Mesenchymal stem cell (in vitro differentiated cells and primary cell): ENCODE results near the gene FNDC11.

Experiments
- DNase-seq: peaks from one replicate; pipeline ENCODE4 v3.0.0-alpha.2; 2013
- H2AFZ ChIP-seq: one replicate; pipeline ENCODE4 v1.6.1; 2013; ENCODE audit warnings: low read depth, mild to moderate bottlenecking, control low read depth, inconsistent platforms, low read length, moderate library complexity
- H2AK5ac ChIP-seq: 2 replicates; pipeline ENCODE4 v1.6.1; 2013; ENCODE audit warnings: low read length, moderate library complexity, mild to moderate bottlenecking, inconsistent platforms; ENCODE audit not compliant: severe bottlenecking
- H2BK120ac ChIP-seq: one replicate; pipeline ENCODE4 v1.6.1; 2013; ENCODE audit warnings: low read depth, mild to moderate bottlenecking, inconsistent platforms, low read length, moderate library complexity
- H2BK12ac ChIP-seq, 2 experiments: one replicate each; pipeline ENCODE4 v1.6.1; 2013; ENCODE audit warnings: inconsistent platforms in 2 of 2, low read length in 2 of 2, mild to moderate bottlenecking in 2 of 2, moderate library complexity in 2 of 2, control low read depth in 1 of 2
- H2BK15ac ChIP-seq: one replicate; pipeline ENCODE4 v1.6.1; 2013; ENCODE audit warnings: mild to moderate bottlenecking, low read depth, inconsistent platforms; ENCODE audit not compliant: poor library complexity, severe bottlenecking
- H2BK5ac ChIP-seq: 2 replicates; pipeline ENCODE4 v1.6.1; 2013; ENCODE audit warnings: low read depth, mild to moderate bottlenecking, low read length, control low read depth, inconsistent platforms; ENCODE audit not compliant: poor library complexity, severe bottlenecking
- H3K14ac ChIP-seq, 2 experiments: one replicate each; pipeline ENCODE4 v1.6.1; 2013; ENCODE audit warnings: inconsistent platforms in 2 of 2, low read length in 2 of 2, control low read depth in 1 of 2, mild to moderate bottlenecking in 1 of 2, moderate library complexity in 1 of 2
- H3K18ac ChIP-seq, 2 experiments: one replicate each; pipeline ENCODE4 v1.6.1; 2013; ENCODE audit warnings: inconsistent platforms in 2 of 2, low read length in 2 of 2, control low read depth in 1 of 2, low read depth in 1 of 2, mild to moderate bottlenecking in 1 of 2
- H3K23ac ChIP-seq, 2 experiments: one replicate each; pipeline ENCODE4 v1.6.1; 2013; ENCODE audit warnings: inconsistent platforms in 2 of 2, low read length in 2 of 2, mild to moderate bottlenecking in 2 of 2, moderate library complexity in 2 of 2, control low read depth in 1 of 2
- H3K27ac ChIP-seq: 2 replicates; pipeline ENCODE4 v1.5.1; 2013; ENCODE audit warnings: mild to moderate bottlenecking, moderate library complexity, low read length, control low read depth, inconsistent platforms; ENCODE audit not compliant: poor library complexity, severe bottlenecking
- H3K27me3 ChIP-seq, 2 experiments: 2 replicates each; pipeline versions ENCODE4 v1.6.1 to v1.7.0; 2013; ENCODE audit warnings: low read length in 2 of 2, mild to moderate bottlenecking in 2 of 2, moderate library complexity in 2 of 2, control low read depth in 1 of 2, inconsistent platforms in 1 of 2; ENCODE audit not compliant: control insufficient read depth in 1 of 2, insufficient read depth in 1 of 2
- H3K36me3 ChIP-seq, 2 experiments: 2 replicates each; pipeline versions ENCODE4 v1.6.1 to v1.7.0; 2013; ENCODE audit warnings: low read length in 2 of 2, control low read depth in 1 of 2, inconsistent platforms in 1 of 2, low read depth in 1 of 2, mild to moderate bottlenecking in 1 of 2; ENCODE audit not compliant: insufficient read depth in 2 of 2, control insufficient read depth in 1 of 2
- H3K4ac ChIP-seq, 2 experiments: one replicate each; pipeline ENCODE4 v1.6.1; 2013; ENCODE audit warnings: inconsistent platforms in 2 of 2, low read length in 2 of 2, mild to moderate bottlenecking in 2 of 2, moderate library complexity in 2 of 2, control low read depth in 1 of 2, low read depth in 1 of 2
- H3K4me1 ChIP-seq: 2 replicates; pipeline ENCODE4 v1.6.1; 2013; ENCODE audit warnings: low read depth, low read length, control low read depth; ENCODE audit not compliant: control insufficient read depth, insufficient read depth
- H3K4me2 ChIP-seq: 2 replicates; pipeline ENCODE4 v1.6.1; 2013; ENCODE audit warnings: low read length, mild to moderate bottlenecking, inconsistent platforms; ENCODE audit not compliant: poor library complexity, severe bottlenecking
- H3K4me3 ChIP-seq, 2 experiments: 2 replicates each; pipeline versions ENCODE4 v1.5.1 to v1.7.0; 2013; ENCODE audit warnings: low read length in 2 of 2, mild to moderate bottlenecking in 2 of 2, control low read depth in 1 of 2, low read depth in 1 of 2; ENCODE audit not compliant: insufficient read depth in 1 of 2
- H3K79me1 ChIP-seq: replicated peaks from 2 replicates; pipeline ENCODE4 v1.6.1; 2013; ENCODE audit warnings: mild to moderate bottlenecking, control low read depth, low read length, inconsistent platforms; ENCODE audit not compliant: poor library complexity, severe bottlenecking
- H3K9ac ChIP-seq: 2 replicates; pipeline ENCODE4 v1.7.0; 2013; ENCODE audit warnings: mild to moderate bottlenecking, low read length, moderate library complexity
- H3K9me3 ChIP-seq: 2 replicates; pipeline ENCODE4 v1.7.0; 2013; ENCODE audit warnings: mild to moderate bottlenecking, low read length; ENCODE audit not compliant: control insufficient read depth
- H4K8ac ChIP-seq: one replicate; pipeline ENCODE4 v1.6.1; 2013; ENCODE audit warnings: inconsistent platforms, mild to moderate bottlenecking, low read length, moderate library complexity
- H4K91ac ChIP-seq: one replicate; pipeline ENCODE4 v1.6.1; 2013; ENCODE audit warnings: mild to moderate bottlenecking, low read length, inconsistent platforms
- WGBS: methylation state at CpG from one replicate; pipeline ENCODE4 v1.1.7; 2013; ENCODE audit warnings: mixed read lengths; 5-methylcytosine and 5-hydroxymethylcytosine counted together

The FNDC11 gene

DNA sequence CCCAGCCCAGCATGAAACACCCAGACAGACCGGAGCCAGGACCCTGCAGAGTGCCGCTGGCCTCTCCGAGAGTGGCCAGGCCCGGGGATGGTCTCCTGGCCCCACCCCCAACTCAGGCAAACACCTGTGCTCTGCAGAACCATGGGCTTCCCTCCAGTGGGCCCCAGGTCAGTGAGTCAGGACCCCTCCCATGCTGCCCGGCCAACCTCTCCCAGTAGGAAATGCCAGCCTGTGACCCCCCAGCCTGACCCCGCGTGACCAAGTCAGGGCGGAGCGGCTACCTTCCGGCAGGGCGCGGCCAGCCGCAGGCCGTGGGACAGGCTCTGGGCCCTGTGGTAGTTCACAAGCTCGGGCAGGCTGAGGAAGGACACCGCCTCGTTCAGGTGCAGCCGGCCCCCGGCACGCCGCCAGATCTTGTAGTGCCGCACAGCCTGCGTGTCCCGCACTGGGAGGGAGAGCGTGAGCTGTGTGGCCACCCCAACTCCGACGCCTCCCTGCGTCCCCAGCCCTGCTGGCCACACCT lies 20.0 kb upstream of the FNDC11 start:
- Histone ChIP-seq H3K4me2 (no peak overlapping the region), H3K18ac (no peak overlapping the region), H3K36me3 (no peaks in the 10 kb centered on the region), H2BK15ac (no peak overlapping the region), H3K27me3 (peaks cover 0 to 63% of the 10 kb centered on the region in 2 experiments), H2AFZ (no peak overlapping the region), H3K14ac (no peak overlapping the region), H4K8ac (no peak overlapping the region), H3K4ac (no peak overlapping the region), H2BK5ac (no peak overlapping the region), H2AK5ac (no peak overlapping the region), H3K4me3 (no peak overlapping the region), H3K4me1 (peaks cover 43% of the 10 kb centered on the region), H3K79me1 (no peaks in the 10 kb centered on the region), H3K27ac (no peak overlapping the region), H3K9me3 (no peaks in the 10 kb centered on the region), H3K9ac (no peak overlapping the region), H4K91ac (no peak overlapping the region), H2BK12ac (no peak overlapping the region), H2BK120ac (no peak overlapping the region), H3K23ac (no peak overlapping the region)
- DNase-seq: no peak
- WGBS: 92% methylated on average over 28 of the region's 28 CpGs

DNA sequence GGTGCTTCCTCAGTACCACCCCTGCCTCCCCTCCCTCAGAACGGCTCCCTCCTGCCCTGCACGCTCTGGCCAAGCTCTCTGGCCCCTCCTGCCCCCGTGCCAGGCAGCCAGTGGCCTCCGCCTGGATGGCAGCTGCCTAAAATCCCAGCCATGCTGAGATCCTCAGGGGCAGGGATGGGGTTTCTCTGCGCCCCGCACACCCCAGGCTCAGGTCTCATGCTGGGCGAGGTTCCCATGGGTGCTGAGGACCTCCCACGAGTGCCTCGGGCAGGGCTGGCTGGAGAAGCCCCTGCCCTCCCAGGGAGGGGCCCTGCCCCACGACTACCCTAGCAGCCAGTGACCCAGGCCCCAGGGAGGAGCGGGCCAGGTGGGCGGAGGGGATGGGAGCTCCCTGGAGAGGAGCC lies 19.5 kb upstream of the FNDC11 start:
- Histone ChIP-seq H3K9ac (no peak overlapping the region), H3K4ac (no peak overlapping the region), H3K9me3 (no peaks in the 10 kb centered on the region), H3K4me1 (peaks cover 43% of the 10 kb centered on the region), H3K18ac (no peak overlapping the region), H3K79me1 (no peaks in the 10 kb centered on the region), H2AK5ac (no peak overlapping the region), H2AFZ (no peak overlapping the region), H2BK5ac (no peak overlapping the region), H3K27ac (no peak overlapping the region), H3K4me2 (no peak overlapping the region), H2BK15ac (no peak overlapping the region), H2BK12ac (no peak overlapping the region), H2BK120ac (no peak overlapping the region), H3K23ac (no peak overlapping the region), H3K27me3 (peaks cover 0 to 61% of the 10 kb centered on the region in 2 experiments), H3K4me3 (no peak overlapping the region), H3K14ac (no peak overlapping the region), H3K36me3 (no peaks in the 10 kb centered on the region), H4K91ac (no peak overlapping the region), H4K8ac (no peak overlapping the region)
- WGBS: 82% methylated on average over 12 of the region's 12 CpGs
- DNase-seq: no peak

DNA sequence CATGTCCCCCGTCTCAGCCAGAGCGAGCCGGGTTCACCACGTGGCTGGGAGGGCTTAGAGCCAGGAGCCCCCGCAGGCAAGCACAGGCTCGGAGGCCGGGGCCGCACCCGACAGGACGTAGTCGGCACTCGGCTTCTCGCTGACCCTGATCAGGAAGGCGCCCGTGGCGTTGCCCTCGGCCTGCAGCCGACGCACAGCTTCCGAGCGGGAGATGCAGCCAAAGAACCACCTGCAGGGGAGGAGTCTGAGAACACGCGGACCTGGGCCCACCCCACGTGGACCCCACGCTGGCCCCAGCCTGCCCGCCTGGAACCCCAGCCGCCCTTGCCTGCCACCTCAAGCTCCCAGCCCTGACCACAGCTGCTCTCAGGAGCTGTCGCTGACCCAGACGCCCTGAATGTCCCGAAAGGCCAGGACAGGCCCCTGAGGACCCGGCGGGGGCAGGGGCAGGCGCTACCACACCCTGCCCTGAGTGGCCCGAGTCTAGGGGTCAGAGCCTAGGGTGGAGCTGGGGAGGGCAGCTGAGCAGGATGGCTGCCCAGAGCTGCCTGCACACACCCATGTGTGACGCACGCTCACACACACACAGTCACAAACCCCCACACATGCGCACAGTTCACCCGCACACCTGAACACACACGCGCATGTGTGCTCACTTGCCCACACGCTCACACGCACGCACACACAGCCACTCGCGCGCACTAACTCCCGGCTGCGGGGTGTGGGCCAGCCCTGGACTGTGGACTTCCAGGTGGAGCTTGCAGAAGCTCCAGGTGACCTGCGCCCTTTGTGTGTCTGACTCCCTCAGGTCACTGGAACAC lies 18.9 kb upstream of the FNDC11 start:
- Histone ChIP-seq H2BK15ac (no peak overlapping the region), H3K18ac (no peak overlapping the region), H2BK12ac (no peak overlapping the region), H4K91ac (no peak overlapping the region), H3K4me3 (no peak overlapping the region), H2AFZ (no peak overlapping the region), H3K9ac (no peak overlapping the region), H3K4me1 (peaks cover 44% of the 10 kb centered on the region), H3K27me3 (peaks cover 0 to 61% of the 10 kb centered on the region in 2 experiments), H2BK120ac (no peak overlapping the region), H3K79me1 (no peaks in the 10 kb centered on the region), H3K4me2 (no peak overlapping the region), H3K9me3 (no peaks in the 10 kb centered on the region), H3K23ac (no peak overlapping the region), H4K8ac (no peak overlapping the region), H3K4ac (no peak overlapping the region), H3K14ac (no peak overlapping the region), H2AK5ac (no peak overlapping the region), H3K36me3 (no peaks in the 10 kb centered on the region), H2BK5ac (peak overlapping the region; percentile 24), H3K27ac (no peak overlapping the region)
- 84% methylated on average over 42 of the region's 49 CpGs for WGBS
- no peak for DNase-seq

DNA sequence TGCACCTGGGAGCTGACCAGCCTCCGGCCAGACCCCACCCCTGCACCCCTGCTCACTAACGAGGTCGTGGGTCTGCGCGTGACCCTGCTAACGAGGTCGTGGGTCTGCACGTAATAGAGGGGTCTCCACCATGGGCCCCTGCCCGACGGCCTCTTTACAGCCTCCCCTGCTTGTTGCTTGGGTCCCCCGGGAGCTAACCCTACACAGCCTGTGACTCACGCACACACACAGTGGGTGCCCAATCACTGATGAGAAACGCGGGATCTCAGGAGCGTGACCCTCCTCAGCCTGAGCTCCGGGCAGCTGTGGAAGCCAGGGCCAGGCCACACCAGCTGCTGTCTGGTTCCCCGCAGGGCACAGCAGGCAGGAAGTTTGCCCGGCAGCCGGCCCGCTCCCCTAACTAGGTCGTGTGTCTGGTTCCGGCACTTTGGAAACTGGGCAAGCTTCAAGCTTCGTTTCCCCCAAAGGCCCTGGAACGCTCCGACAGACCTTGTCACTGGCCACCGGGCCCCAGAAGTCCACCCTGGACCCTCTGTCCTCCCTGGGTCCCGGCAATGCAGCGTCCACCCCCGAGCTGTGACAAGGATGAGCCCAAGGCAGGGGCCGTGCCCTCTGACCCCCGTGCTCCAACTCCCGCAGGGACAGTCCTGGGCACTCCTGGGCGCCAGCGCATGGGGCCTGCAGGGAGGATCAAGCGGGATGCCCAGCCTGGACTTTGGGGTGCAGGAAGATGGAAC lies 17.6 kb upstream of the FNDC11 start:
- WGBS: 76% methylated on average over 35 of the region's 35 CpGs
- Histone ChIP-seq H3K36me3 (no peaks in the 10 kb centered on the region), H3K27me3 (peaks cover 0 to 65% of the 10 kb centered on the region in 2 experiments), H3K4ac (no peak overlapping the region), H2BK5ac (peak overlapping the region; percentile 4), H3K23ac (no peak overlapping the region), H2BK12ac (peak overlapping the region in 1 of 2 experiments; percentile 2), H3K9ac (peak overlapping the region; percentile 15), H3K18ac (no peak overlapping the region), H3K4me1 (peaks cover 52% of the 10 kb centered on the region), H3K14ac (no peak overlapping the region), H2AK5ac (peak overlapping the region; percentile 51), H3K9me3 (no peaks in the 10 kb centered on the region), H2BK15ac (no peak overlapping the region), H4K8ac (no peak overlapping the region), H2AFZ (no peak overlapping the region), H3K27ac (peak overlapping the region; percentile 78), H4K91ac (peak overlapping the region; percentile 49), H2BK120ac (no peak overlapping the region), H3K79me1 (no peaks in the 10 kb centered on the region), H3K4me2 (peak overlapping the region; percentile 24), H3K4me3 (no peak overlapping the region)
- DNase-seq: peak; percentile 50
